Prostate gland (tissue), 2 donors: ENCODE measurements around the gene SGPL1.

Experiments used
- CTCF ChIP-seq, 4 experiments: fragments of 200-600 bp in 2 of 4; fragments of 450-650 bp in 2 of 4; sonication (generic) in 2 of 4; IDR thresholded peaks; 1 replicate in 3 of 4; 2 replicates in 1 of 4; pipeline ENCODE4 v1.5.1; 2016 to 2019; ENCODE audit warnings: antibody characterized with exemption in 4 of 4, mild to moderate bottlenecking in 2 of 4, moderate library complexity in 2 of 4
- POLR2A ChIP-seq: fragments of 450-650 bp; IDR thresholded peaks from one replicate; pipeline ENCODE4 v1.6.1; 2016; ENCODE audit warnings: antibody characterized with exemption, mild to moderate bottlenecking

GRCh38 chr10:70828923-70829322 lies 13.2 kb downstream of the SGPL1 start:
- no peak for TF ChIP-seq POLR2A
- TF ChIP-seq CTCF (IDR thresholded peaks at IDR 0.05), result no peak
